Measurements from ENCODE around the gene HLA-DPA1.
A peak's percentile ranks its signal among the peaks of the same experiment; 100 is the strongest.

HLA-DPA1 gene

GRCh38 chr6:33080127-33081089 lies 7.0 kb upstream of the HLA-DPA1 start:
- in situ Hi-C loops (cut with MboI; ENCODE audit: low sequenced_read_pairs), result loop anchor here (10.0 kb wide), 1 partner anchor 66 kb away; no protein-coding TSS in a partner anchor
- H3K9me3 ChIP-seq, result no peaks in the 10 kb centered on the region
- no peaks in the 10 kb centered on the region for H3K4me1 ChIP-seq
- H3K4me3 ChIP-seq, result no peak overlapping the region
- no peak for DNase-seq (ENCODE audit: low spot score in 2 of 2)
- peaks cover 29% of the 10 kb centered on the region for H3K27me3 ChIP-seq (ENCODE audit: low read depth)
- no peaks in the 10 kb centered on the region for H3K36me3 ChIP-seq (replicated peaks)

DNA sequence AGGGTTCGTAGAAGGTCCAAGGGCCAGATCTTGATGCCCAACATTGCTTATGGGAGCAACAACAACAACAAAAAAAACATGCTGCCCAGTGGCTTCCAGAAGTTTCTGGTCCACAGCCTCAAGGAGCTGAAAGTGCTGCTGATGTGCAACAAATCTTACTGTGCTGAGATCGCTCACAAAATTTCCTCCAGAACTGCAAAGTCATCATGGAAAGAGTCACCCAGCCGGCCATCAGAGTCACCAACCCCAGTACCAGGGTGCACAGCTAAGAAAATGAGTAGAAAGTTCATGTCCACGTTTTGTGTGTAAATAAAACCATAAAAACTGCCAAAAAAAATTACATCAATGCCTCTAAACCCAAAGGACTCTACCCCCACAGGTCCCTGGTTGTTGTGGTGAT lies 6.1 kb upstream of the HLA-DPA1 start:
- no peak for DNase-seq (ENCODE audit: low spot score in 2 of 2)
- Histone ChIP-seq H3K27me3 (ENCODE audit: low read depth) (peaks cover 32% of the 10 kb centered on the region), H3K9me3 (no peaks in the 10 kb centered on the region), H3K4me1 (no peaks in the 10 kb centered on the region), H3K4me3 (no peak overlapping the region), H3K36me3 (replicated peaks) (no peaks in the 10 kb centered on the region)
- in situ Hi-C loops (cut with MboI; ENCODE audit: low sequenced_read_pairs), result no loop called here

DNA sequence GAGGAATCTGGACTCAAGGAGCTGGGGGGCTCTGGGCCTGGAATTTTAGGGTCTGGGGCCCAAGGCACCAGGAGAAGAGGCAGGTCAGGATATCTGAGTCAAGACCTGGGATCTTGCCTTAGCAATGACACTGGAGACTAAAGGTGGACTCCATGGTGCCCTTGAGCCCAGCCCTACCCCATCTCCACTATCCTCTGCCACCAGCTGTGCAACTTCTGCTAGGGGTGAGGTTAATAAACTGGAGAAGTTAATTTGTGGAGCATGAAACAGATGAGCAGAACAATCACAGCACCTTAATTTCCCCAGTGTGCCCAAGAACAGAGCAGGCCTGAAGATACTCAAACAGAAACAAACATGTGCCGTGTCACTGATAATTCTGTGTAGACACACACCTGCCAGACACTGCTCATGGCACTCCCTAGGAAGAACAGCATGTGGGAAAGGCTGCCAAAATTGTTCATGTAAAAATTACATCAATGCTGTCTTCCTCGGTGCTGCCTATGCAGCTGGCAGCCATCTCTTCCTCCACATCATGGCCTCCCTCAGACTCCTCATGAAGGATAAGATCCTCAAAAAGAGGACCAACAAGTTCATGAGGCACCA lies 5.6 kb upstream of the HLA-DPA1 start:
- H3K4me1 ChIP-seq, result no peaks in the 10 kb centered on the region
- peaks cover 32% of the 10 kb centered on the region for H3K27me3 ChIP-seq (ENCODE audit: low read depth)
- H3K36me3 ChIP-seq (replicated peaks), result no peaks in the 10 kb centered on the region
- DNase-seq (ENCODE audit: low spot score in 2 of 2), result no peak
- no peak overlapping the region for H3K4me3 ChIP-seq
- in situ Hi-C loops (cut with MboI; ENCODE audit: low sequenced_read_pairs), result no loop called here
- H3K9me3 ChIP-seq, result no peaks in the 10 kb centered on the region

- Histone ChIP-seq H3K27me3 (ENCODE audit: low read depth) (peaks cover 34% of the 10 kb centered on the region), H3K36me3 (replicated peaks) (no peaks in the 10 kb centered on the region), H3K4me3 (no peak overlapping the region), H3K9me3 (no peaks in the 10 kb centered on the region), H3K4me1 (no peaks in the 10 kb centered on the region)
- in situ Hi-C loops (cut with MboI; ENCODE audit: low sequenced_read_pairs), result no loop called here
- DNase-seq (ENCODE audit: low spot score in 2 of 2), result no peak
Measured at GRCh38 chr6:33078442-33078841, 5.0 kb upstream of the HLA-DPA1 start.

DNA sequence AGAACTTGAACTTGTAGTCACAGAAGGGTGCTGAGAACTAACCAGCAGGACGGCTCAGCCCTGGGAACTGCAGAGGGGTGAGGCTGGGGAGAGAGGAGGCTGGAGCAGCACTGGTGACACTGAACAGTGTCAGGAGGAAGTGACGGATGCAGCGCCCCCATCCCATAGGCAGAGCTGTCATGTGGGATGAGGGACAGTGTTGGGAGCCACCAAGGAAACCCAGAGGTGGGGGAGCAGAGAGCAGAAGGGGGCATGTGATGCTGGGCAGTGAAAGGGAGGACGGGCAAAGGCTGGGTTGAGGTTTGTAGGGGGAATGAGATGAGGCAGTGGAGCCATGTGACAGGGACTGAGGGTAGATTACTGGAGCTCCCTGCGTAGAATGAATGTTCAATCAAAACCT lies 4.5 kb upstream of the HLA-DPA1 start:
- Histone ChIP-seq H3K9me3 (no peaks in the 10 kb centered on the region), H3K4me1 (no peaks in the 10 kb centered on the region), H3K4me3 (no peak overlapping the region), H3K27me3 (ENCODE audit: low read depth) (peaks cover 37% of the 10 kb centered on the region), H3K36me3 (replicated peaks) (no peaks in the 10 kb centered on the region)
- in situ Hi-C loops (cut with MboI; ENCODE audit: low sequenced_read_pairs), result no loop called here
- DNase-seq (ENCODE audit: low spot score in 2 of 2), result no peak

- H3K4me3 ChIP-seq, result no peak overlapping the region
- no peak for DNase-seq (ENCODE audit: low spot score in 2 of 2)
- H3K36me3 ChIP-seq (replicated peaks), result no peaks in the 10 kb centered on the region
- H3K27me3 ChIP-seq (ENCODE audit: low read depth), result peaks cover 49% of the 10 kb centered on the region
- in situ Hi-C loops (cut with MboI; ENCODE audit: low sequenced_read_pairs), result no loop called here
- H3K4me1 ChIP-seq, result no peaks in the 10 kb centered on the region
- no peaks in the 10 kb centered on the region for H3K9me3 ChIP-seq
Measured at GRCh38 chr6:33076406-33076934, 3.0 kb upstream of the HLA-DPA1 start.

- Histone ChIP-seq H3K4me3 (no peak within 1 kb of the TSS), H3K4me1 (no peaks in the 10 kb centered on the region), H3K36me3 (replicated peaks) (no peaks in the 10 kb centered on the region), H3K27me3 (ENCODE audit: low read depth) (peaks cover 52% of the 10 kb centered on the region), H3K9me3 (no peaks in the 10 kb centered on the region)
- in situ Hi-C loops (cut with MboI; ENCODE audit: low sequenced_read_pairs), result no loop called here
- DNase-seq (ENCODE audit: low spot score in 2 of 2), result peak in 1 of 2 experiments; percentile 17
Measured at GRCh38 chr6:33075568-33076405, 2.3 kb upstream of the HLA-DPA1 start, which contains the start of gene HLA-DPB1. TSS of gene HLA-DPB1 (plus strand) at chr6:33075990. CDS start at chr6:33076042, 52 bp downstream.

- in situ Hi-C loops (cut with MboI; ENCODE audit: low sequenced_read_pairs), result no loop called here
- Histone ChIP-seq H3K4me1 (no peaks in the 10 kb centered on the region), H3K36me3 (replicated peaks) (no peaks in the 10 kb centered on the region), H3K4me3 (no peak overlapping the region), H3K9me3 (no peaks in the 10 kb centered on the region), H3K27me3 (ENCODE audit: low read depth) (peaks cover 52% of the 10 kb centered on the region)
- DNase-seq (ENCODE audit: low spot score in 2 of 2), result no peak
Measured at GRCh38 chr6:33075208-33075567, 1.7 kb upstream of the HLA-DPA1 start.

DNA sequence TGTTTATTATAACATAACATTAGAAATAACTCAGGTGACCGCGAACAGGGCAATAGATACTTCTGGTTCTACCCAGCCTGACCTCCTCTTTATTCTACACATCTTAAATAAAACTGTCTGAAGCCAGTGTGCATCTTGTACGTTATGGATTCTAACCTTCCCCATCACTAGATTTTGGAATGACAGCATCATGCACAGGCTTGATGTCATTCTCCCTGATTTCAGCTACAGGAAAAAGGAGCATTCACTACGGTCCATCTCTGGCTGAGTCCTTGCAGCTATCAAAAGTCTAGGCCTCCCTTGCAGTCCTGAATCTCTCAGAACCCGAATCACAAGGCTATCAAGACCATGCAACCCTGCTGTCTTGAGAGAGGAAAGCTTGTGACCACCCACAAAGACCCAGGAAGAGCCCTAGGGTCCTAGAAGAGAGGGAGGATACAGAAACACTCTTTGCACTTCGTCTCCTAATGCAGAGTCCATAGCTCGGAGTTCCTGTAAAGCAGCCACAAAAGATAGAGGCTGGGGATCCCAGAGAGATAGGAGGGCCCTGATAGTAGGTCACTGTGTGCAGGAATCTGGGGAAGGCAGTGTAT lies 845 bp downstream of the HLA-DPA1 start:
- no peak for DNase-seq (ENCODE audit: low spot score in 2 of 2)
- in situ Hi-C loops (cut with MboI; ENCODE audit: low sequenced_read_pairs), result no loop called here

DNA sequence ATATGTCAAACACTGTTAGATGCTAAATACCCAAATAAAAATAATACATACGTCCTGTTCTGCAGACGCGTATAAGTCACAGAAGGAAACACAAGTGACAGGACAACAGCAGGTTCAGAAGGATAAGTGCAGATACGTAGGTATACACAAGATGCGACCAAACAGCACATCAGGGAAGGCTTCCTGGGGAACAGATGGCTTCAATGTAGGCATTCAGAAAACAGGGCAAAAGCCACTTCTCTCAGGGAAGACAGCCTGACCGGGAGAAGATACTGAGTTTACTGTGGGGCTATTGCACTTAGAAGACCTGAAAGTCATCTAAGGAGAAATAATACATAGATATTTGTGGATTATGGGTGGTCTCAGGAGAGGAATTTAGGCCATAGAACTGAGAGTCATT lies 1.9 kb downstream of the HLA-DPA1 start:
- Histone ChIP-seq H3K9me3 (no peaks in the 10 kb centered on the region), H3K36me3 (replicated peaks) (no peaks in the 10 kb centered on the region), H3K4me1 (no peaks in the 10 kb centered on the region), H3K27me3 (ENCODE audit: low read depth) (peaks cover 44% of the 10 kb centered on the region), H3K4me3 (no peak overlapping the region)
- in situ Hi-C loops (cut with MboI; ENCODE audit: low sequenced_read_pairs), result no loop called here
- no peak for DNase-seq (ENCODE audit: low spot score in 2 of 2)

More for the DNA sequence above, 845 bp downstream of the HLA-DPA1 start:
- Histone ChIP-seq H3K36me3 (replicated peaks) (no peaks in the 10 kb centered on the region), H3K9me3 (no peaks in the 10 kb centered on the region), H3K27me3 (ENCODE audit: low read depth) (peaks cover 50% of the 10 kb centered on the region), H3K4me1 (no peaks in the 10 kb centered on the region), H3K4me3 (no peak overlapping the region)

DNA sequence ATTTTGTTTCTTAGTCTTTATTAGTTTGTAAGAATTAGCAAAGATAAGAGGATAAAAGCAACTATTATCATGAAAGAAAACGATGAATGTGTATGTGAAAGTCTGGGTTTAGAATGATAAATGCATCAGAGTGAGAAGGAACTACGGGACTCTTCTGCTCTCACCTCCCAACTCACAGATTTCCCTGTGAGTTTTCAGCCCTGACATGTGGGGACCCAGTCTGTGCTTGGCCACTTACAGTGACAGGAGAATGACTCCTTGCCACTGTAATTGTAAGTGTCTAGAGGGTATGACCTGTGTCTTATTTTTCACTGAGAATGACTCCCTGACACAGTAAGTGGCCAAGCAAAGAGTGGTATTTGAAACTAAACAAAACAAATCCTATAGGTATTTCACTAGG lies 2.5 kb downstream of the HLA-DPA1 start:
- Histone ChIP-seq H3K4me3 (no peak overlapping the region), H3K9me3 (no peaks in the 10 kb centered on the region), H3K27me3 (ENCODE audit: low read depth) (peaks cover 38% of the 10 kb centered on the region), H3K4me1 (no peaks in the 10 kb centered on the region), H3K36me3 (replicated peaks) (no peaks in the 10 kb centered on the region)
- no peak for DNase-seq (ENCODE audit: low spot score in 2 of 2)
- in situ Hi-C loops (cut with MboI; ENCODE audit: low sequenced_read_pairs), result no loop called here

DNA sequence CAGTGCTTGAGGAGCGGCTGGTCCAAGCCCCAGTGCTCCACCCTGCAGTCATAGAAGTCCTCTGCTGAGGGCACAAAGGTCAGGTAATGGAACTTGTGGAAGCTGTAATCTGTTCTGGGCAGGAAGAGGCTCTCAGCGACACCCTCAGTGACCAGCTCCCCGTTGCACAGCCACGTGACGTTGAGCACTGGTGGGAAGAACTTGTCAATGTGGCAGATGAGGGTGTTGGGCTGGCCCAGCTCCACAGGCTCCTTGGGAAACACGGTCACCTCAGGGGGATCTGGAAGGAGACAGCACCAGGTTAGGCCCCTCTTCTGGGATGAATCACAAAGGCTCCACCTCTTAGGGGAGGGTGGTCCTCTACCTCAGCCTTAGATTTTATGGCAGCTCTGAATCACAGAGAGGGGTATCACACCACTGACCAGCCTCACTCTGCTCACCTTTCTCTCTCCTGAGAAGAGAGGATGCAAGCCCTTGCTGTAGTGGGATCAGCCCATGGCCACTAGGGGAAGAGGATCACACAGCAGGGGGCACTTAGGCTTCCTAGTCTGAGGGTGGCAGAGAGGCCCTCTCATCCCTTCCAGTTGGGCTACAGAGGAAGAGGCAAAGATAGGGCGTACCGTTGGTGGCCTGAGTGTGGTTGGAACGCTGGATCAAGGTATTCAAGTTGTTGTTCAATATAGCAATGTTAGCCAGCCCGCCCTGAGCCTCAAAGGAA lies 4.3 kb downstream of the HLA-DPA1 start:
- in situ Hi-C loops (cut with MboI; ENCODE audit: low sequenced_read_pairs), result no loop called here
- Histone ChIP-seq H3K27me3 (ENCODE audit: low read depth) (peaks cover 35% of the 10 kb centered on the region), H3K4me3 (no peak overlapping the region), H3K4me1 (no peaks in the 10 kb centered on the region), H3K9me3 (no peaks in the 10 kb centered on the region), H3K36me3 (replicated peaks) (no peaks in the 10 kb centered on the region)
- no peak for DNase-seq (ENCODE audit: low spot score in 2 of 2)
